Neural cell (in vitro differentiated cells): ENCODE results near the gene PRPF38B.

Source experiments
- CTCF ChIP-seq: fragments of 450-650 bp; IDR thresholded peaks from 2 replicates; pipeline ENCODE4 v1.5.1; 2014; ENCODE audit warnings: antibody characterized with exemption, mild to moderate bottlenecking, moderate library complexity; ENCODE audit not compliant: poor library complexity, severe bottlenecking
- EZH2 ChIP-seq: fragments of 200-600, 300-800 bp; shearing (Covaris generic), sonication (generic); IDR thresholded peaks from 2 replicates; pipeline ENCODE4 v1.6.1; 2014; ENCODE audit warnings: antibody characterized with exemption, low read length, borderline replicate concordance, mild to moderate bottlenecking; ENCODE audit not compliant: insufficient read depth, poor library complexity, severe bottlenecking
- MXI1 ChIP-seq: fragments of 450-650 bp; conservative IDR thresholded peaks from 2 replicates; pipeline ENCODE4 v1.6.1; 2014; ENCODE audit warnings: antibody characterized with exemption, mild to moderate bottlenecking; ENCODE audit not compliant: poor library complexity, severe bottlenecking
- POLR2AphosphoS5 ChIP-seq: IDR thresholded peaks from 2 replicates; pipeline ENCODE4 v1.6.1; 2012
- RAD21 ChIP-seq: fragments of 450-650 bp; conservative IDR thresholded peaks from 2 replicates; pipeline ENCODE4 v1.6.1; 2014; ENCODE audit warnings: antibody characterized with exemption, mild to moderate bottlenecking, moderate library complexity
- REST ChIP-seq: IDR thresholded peaks from 2 replicates; pipeline ENCODE4 v1.6.1; 2012; ENCODE audit warnings: borderline replicate concordance

- TF ChIP-seq POLR2AphosphoS5 (no peak), EZH2 (no peak), CTCF (no peak), REST (no peak), RAD21 (no peak), MXI1 (no peak)
These were observed 46.4 kb upstream of the PRPF38B start for GRCh38 chr1:108645564-108646184.
